B cell (primary cell): Measurements from ENCODE around the gene RARB. TPM values are rescaled to one million over a fixed set of nuclear protein-coding genes. Genes with fewer than 3 reads are reported as not detected.

Source experiments
- ATAC-seq: fragments of 200-7000 bp; cut with Tn5 transposase; one replicate; pipeline ENCODE4 v1.10.0; 2021; ENCODE audit warnings: low read depth, mild to moderate bottlenecking, moderate number of reproducible peaks, moderate library complexity
- CTCF ChIA-PET: fragments of 350-600 bp; sonication (Branson Sonifier 250); formaldehyde crosslinking; loops from one replicate; lab custom pipeline; 2021; ENCODE audit warnings: antibody characterized with exemption, inconsistent platforms; lab: Charles Lee
- POLR2A ChIA-PET: fragments of 350-600 bp; sonication (Branson Sonifier 250); formaldehyde crosslinking; loops from one replicate; lab custom pipeline; 2021; ENCODE audit warnings: antibody characterized with exemption; lab: Charles Lee
- DNase-seq: peaks from one replicate; pipeline ENCODE4 v3.0.0; 2013
- H2AFZ ChIP-seq: 2 replicates; pipeline ENCODE4 v1.6.1; 2012; ENCODE audit warnings: mild to moderate bottlenecking, low read depth, low read length; ENCODE audit not compliant: insufficient read depth, poor library complexity, severe bottlenecking
- H3K27ac ChIP-seq, 2 donors: 1 replicate in 1 of 2; 2 replicates in 1 of 2; pipeline ENCODE4 v1.5.1; 2012 to 2013; ENCODE audit warnings: low read length in 2 of 2, mild to moderate bottlenecking in 2 of 2, moderate library complexity in 1 of 2
- H3K27me3 ChIP-seq, 4 experiments: fragments of 200-600 bp in 1 of 4; sonication (generic) in 1 of 4; replicated peaks in 1 of 4; 1 replicate in 2 of 4; 2 replicates in 2 of 4; pipeline versions ENCODE4 v1.6.1 to v1.7.0; 2013 to 2016; ENCODE audit warnings: low read length in 3 of 4, mild to moderate bottlenecking in 2 of 4, mixed read lengths in 1 of 4, moderate library complexity in 1 of 4; ENCODE audit not compliant: insufficient read depth in 4 of 4, control insufficient read depth in 3 of 4; ENCODE audit errors: control extremely low read depth in 1 of 4
- H3K36me3 ChIP-seq, 2 experiments: replicated peaks in 1 of 2; 1 replicate in 1 of 2; 2 replicates in 1 of 2; pipeline versions ENCODE4 v1.6.1 to v1.7.1; 2013; ENCODE audit warnings: low read length in 1 of 2; ENCODE audit not compliant: insufficient read depth in 2 of 2, control insufficient read depth in 1 of 2; ENCODE audit errors: control extremely low read depth in 1 of 2, extremely low read depth in 1 of 2
- H3K4me1 ChIP-seq, 2 donors: fragments of 200-600 bp in 1 of 2; sonication (generic) in 1 of 2; 1 replicate in 1 of 2; 2 replicates in 1 of 2; pipeline versions ENCODE4 v1.5.1 to v1.6.1; 2013 to 2017; ENCODE audit warnings: low read length in 2 of 2; ENCODE audit not compliant: control insufficient read depth in 2 of 2, insufficient read depth in 2 of 2
- H3K4me2 ChIP-seq: replicated peaks from 2 replicates; pipeline ENCODE3; 2012; ENCODE audit warnings: mild to moderate bottlenecking, low read depth, low read length; ENCODE audit not compliant: poor library complexity, severe bottlenecking
- H3K4me3 ChIP-seq, 5 experiments: fragments of 200-600 bp in 1 of 5; sonication (generic) in 1 of 5; 1 replicate in 3 of 5; 2 replicates in 2 of 5; pipeline versions ENCODE4 v1.5.1 to v1.7.0; 2011 to 2016; ENCODE audit warnings: low read length in 4 of 5, mild to moderate bottlenecking in 4 of 5, low read depth in 2 of 5, control low read depth in 1 of 5, moderate library complexity in 1 of 5; ENCODE audit not compliant: insufficient read depth in 1 of 5; ENCODE audit errors: control extremely low read depth in 1 of 5, extremely low read depth in 1 of 5
- H3K79me2 ChIP-seq: fragments of 200-600 bp; sonication (generic); one replicate; pipeline ENCODE4 v1.6.0; 2016; ENCODE audit warnings: low read length; ENCODE audit not compliant: control insufficient read depth, insufficient read depth
- H3K9ac ChIP-seq: fragments of 200-600 bp; sonication (generic); 2 replicates; pipeline ENCODE4 v1.6.1; 2017; ENCODE audit warnings: mild to moderate bottlenecking, low read length, moderate library complexity
- H3K9me3 ChIP-seq, 3 donors: one replicate each; pipeline versions ENCODE4 v1.6.1 to v1.7.1; 2013; ENCODE audit warnings: low read length in 2 of 3; ENCODE audit not compliant: control insufficient read depth in 2 of 3, insufficient read depth in 1 of 3; ENCODE audit errors: control extremely low read depth in 1 of 3
- H4K20me1 ChIP-seq: 2 replicates; pipeline ENCODE4 v1.6.0; 2012; ENCODE audit warnings: mild to moderate bottlenecking, low read length; ENCODE audit not compliant: insufficient read depth, control insufficient read depth, poor library complexity, severe bottlenecking
- H3K27ac Mint-ChIP-seq: one replicate; pipeline ENCODE4 v1.8.0; 2021; ENCODE audit warnings: mixed read lengths
- H3K27me3 Mint-ChIP-seq: one replicate; pipeline ENCODE4 v1.8.0; 2021; ENCODE audit warnings: mixed read lengths
- H3K4me1 Mint-ChIP-seq: one replicate; pipeline ENCODE4 v1.8.0; 2021; ENCODE audit warnings: mixed read lengths
- H3K4me3 Mint-ChIP-seq: one replicate; pipeline ENCODE4 v1.8.0; 2021; ENCODE audit warnings: mixed read lengths
- H3K9me3 Mint-ChIP-seq: one replicate; pipeline ENCODE4 v1.8.0; 2022; ENCODE audit warnings: mixed read lengths; ENCODE audit not compliant: insufficient read depth
- EZH2 ChIP-seq: IDR thresholded peaks from 2 replicates; pipeline ENCODE4 v1.6.1; 2012; ENCODE audit warnings: borderline replicate concordance, low read depth, mild to moderate bottlenecking, moderate library complexity, low read length; ENCODE audit not compliant: insufficient read depth, poor library complexity, severe bottlenecking
- WGBS: methylation state at CpG from one replicate; pipeline ENCODE4 v1.1.5; 2013; ENCODE audit warnings: missing lambda C conversion rate; ENCODE audit not compliant: insufficient coverage; 5-methylcytosine and 5-hydroxymethylcytosine counted together
- intact Hi-C: fragments of 100-400 bp; cut with micrococcal nuclease; formaldehyde crosslinking; loops from one replicate; pipeline ENCODE4 v1.10.0; 2022
- polyA plus RNA-seq: library from polyadenylated mRNA; depleted of rRNA; stranded (reverse); fragments of >200 nt; gene quantifications from 2 replicates; pipeline ENCODE4 v1.2.3, GENCODE V29; 2012
- total RNA-seq, 2 donors: library from RNA; stranded (reverse); fragments of 120-200 nt in 1 of 2; gene quantifications; 1 replicate in 1 of 2; 2 replicates in 1 of 2; pipeline versions ENCODE4 v1.2.3 to v1.2.4, GENCODE V29; 2013 to 2022
- TF ChIP-seq, protein P1 (sequence below): fragments of 200-600 bp; IDR thresholded peaks from one replicate; pipeline ENCODE4 v1.8.0; 2022; ENCODE audit warnings: antibody characterized with exemption, mild to moderate bottlenecking

RARB gene
- total and polyA plus RNA-seq, 2 donors (not counting 1 experiment from before 2014, with no cell fraction given) = not detected

DNA sequence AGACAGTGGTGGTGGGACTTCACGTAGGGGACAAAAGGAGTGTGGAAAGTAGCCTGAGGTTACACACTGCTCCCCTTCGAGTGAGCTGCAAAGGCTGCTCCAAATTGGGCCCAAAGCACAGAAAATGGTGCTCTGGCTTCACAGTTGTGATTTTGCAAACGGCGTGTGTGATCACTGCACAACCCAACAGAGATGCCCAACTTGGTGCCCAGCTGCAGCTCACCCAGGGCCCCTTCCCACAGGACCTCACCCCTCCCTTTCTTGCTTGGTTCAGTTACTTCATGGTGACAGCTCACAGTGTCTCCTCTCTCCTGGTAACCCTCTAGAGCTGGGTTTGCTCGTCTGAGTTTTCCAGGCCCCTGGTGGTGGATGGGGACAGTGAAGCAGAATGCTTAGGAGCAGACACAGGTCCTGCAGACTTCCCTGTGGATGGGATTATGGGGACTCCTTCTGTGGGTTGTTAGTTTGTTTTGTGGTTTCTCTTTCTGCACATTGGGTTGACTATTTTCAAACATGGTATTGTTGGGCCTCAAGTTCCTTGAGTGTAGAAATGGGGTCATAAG, 138.4 kb downstream of the RARB start:
- Mint-ChIP-seq H3K9me3 (no peaks in the 10 kb centered on the region), H3K27me3 (peaks cover 5% of the 10 kb centered on the region), H3K27ac (no peak overlapping the region), H3K4me1 (no peaks in the 10 kb centered on the region), H3K4me3 (no peak overlapping the region)
- Histone ChIP-seq H3K79me2 (no peaks in the 10 kb centered on the region), H2AFZ (no peak overlapping the region), H3K4me3 (no peak overlapping the region), H4K20me1 (no peaks in the 10 kb centered on the region), H3K4me2 (no peak overlapping the region), H3K36me3 (no peaks in the 10 kb centered on the region), H3K27me3 (no peaks in the 10 kb centered on the region), H3K9me3 (no peaks in the 10 kb centered on the region), H3K9ac (no peak overlapping the region), H3K27ac (no peak overlapping the region), H3K4me1 (no peaks in the 10 kb centered on the region)
- CTCF ChIA-PET = no interaction called here
- no peak for ATAC-seq
- WGBS = 75% methylated on average over 3 of the region's 5 CpGs
- intact Hi-C loops = no loop called here
- no peak for DNase-seq
- POLR2A ChIA-PET = no interaction called here
- no peak for TF ChIP-seq EZH2
- TF ChIP-seq, protein P1, sequence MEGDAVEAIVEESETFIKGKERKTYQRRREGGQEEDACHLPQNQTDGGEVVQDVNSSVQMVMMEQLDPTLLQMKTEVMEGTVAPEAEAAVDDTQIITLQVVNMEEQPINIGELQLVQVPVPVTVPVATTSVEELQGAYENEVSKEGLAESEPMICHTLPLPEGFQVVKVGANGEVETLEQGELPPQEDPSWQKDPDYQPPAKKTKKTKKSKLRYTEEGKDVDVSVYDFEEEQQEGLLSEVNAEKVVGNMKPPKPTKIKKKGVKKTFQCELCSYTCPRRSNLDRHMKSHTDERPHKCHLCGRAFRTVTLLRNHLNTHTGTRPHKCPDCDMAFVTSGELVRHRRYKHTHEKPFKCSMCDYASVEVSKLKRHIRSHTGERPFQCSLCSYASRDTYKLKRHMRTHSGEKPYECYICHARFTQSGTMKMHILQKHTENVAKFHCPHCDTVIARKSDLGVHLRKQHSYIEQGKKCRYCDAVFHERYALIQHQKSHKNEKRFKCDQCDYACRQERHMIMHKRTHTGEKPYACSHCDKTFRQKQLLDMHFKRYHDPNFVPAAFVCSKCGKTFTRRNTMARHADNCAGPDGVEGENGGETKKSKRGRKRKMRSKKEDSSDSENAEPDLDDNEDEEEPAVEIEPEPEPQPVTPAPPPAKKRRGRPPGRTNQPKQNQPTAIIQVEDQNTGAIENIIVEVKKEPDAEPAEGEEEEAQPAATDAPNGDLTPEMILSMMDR = no peak

DNA sequence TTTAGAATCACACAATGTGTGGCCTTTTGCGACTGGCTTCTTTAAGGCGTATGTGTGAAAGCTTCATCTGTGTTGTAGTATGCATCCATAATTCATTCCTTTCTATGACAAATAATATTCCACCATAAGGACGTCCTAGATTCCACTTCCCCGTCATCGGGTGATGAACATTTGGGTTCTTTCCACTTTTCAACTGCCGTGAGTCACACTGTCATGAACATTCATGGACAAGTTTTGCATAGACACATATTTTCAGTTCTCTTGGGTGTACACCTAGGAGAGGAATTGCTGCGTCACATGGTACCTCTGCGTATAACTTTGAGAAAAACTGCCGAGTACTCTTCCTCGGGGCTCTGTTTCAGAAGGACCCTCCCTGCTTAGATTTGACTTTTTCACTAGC, 139.3 kb downstream of the RARB start:
- no peak overlapping the region for H3K4me3 Mint-ChIP-seq
- no peaks in the 10 kb centered on the region for H3K79me2 ChIP-seq
- no peak overlapping the region for H3K4me2 ChIP-seq
- no peak for TF ChIP-seq EZH2
- TF ChIP-seq, protein P1 = no peak
- 97% methylated on average over 8 of the region's 10 CpGs for WGBS
- ChIA-PET CTCF (no interaction called here), POLR2A (no interaction called here)
- H4K20me1 ChIP-seq = no peaks in the 10 kb centered on the region
- ATAC-seq (no peak), DNase-seq (no peak)
- no peak overlapping the region for H3K4me3 ChIP-seq
- intact Hi-C loops = no loop called here
- no peaks in the 10 kb centered on the region for H3K4me1 Mint-ChIP-seq
- no peak overlapping the region for H3K27ac ChIP-seq
- no peak overlapping the region for H2AFZ ChIP-seq
- H3K4me1 ChIP-seq = no peaks in the 10 kb centered on the region
- peaks cover 5% of the 10 kb centered on the region for H3K27me3 Mint-ChIP-seq
- H3K9me3 ChIP-seq = no peaks in the 10 kb centered on the region
- H3K9me3 Mint-ChIP-seq = no peaks in the 10 kb centered on the region
- no peak overlapping the region for H3K27ac Mint-ChIP-seq
- H3K9ac ChIP-seq = no peak overlapping the region
- H3K36me3 ChIP-seq = no peaks in the 10 kb centered on the region
- no peaks in the 10 kb centered on the region for H3K27me3 ChIP-seq
